Sigmoid colon (tissue), 4 donors: ENCODE measurements around the gene KCND3.

Experiments
- CTCF ChIP-seq, 4 experiments: fragments of 450-650 bp in 3 of 4; fragments of 200-600 bp in 1 of 4; IDR thresholded peaks; one replicate each; pipeline ENCODE4 v1.5.1; 2016 to 2019; ENCODE audit warnings: antibody characterized with exemption in 4 of 4, mild to moderate bottlenecking in 3 of 4, moderate library complexity in 2 of 4
- POLR2A ChIP-seq, 2 donors: fragments of 450-650 bp; IDR thresholded peaks; one replicate each; pipeline ENCODE4 v1.6.1; 2016; ENCODE audit warnings: antibody characterized with exemption in 2 of 2, mild to moderate bottlenecking in 2 of 2, moderate library complexity in 2 of 2
- POLR2AphosphoS5 ChIP-seq, 4 donors: sonication (generic); formaldehyde crosslinking; IDR thresholded peaks; one replicate each; pipeline ENCODE4 v1.6.1; 2017; ENCODE audit warnings: antibody characterized with exemption in 4 of 4

GRCh38 chr1:111848852-111849545 is 140.5 kb downstream of the KCND3 start:
- TF ChIP-seq CTCF (IDR thresholded peaks at IDR 0.05) (no peak), POLR2A (IDR thresholded peaks at IDR 0.05) (no peak), POLR2AphosphoS5 (IDR thresholded peaks at IDR 0.05) (no peak)
